Heart left ventricle (tissue), 13 donors: ENCODE measurements around the gene RPL11.

Experiments
- CTCF ChIP-seq, 12 donors: fragments of 200-600 bp; sonication (generic) in 4 of 12; IDR thresholded peaks; one replicate each; pipeline versions ENCODE4 v1.5.0 to v1.8.0; 2018 to 2022; ENCODE audit warnings: antibody characterized with exemption in 12 of 12, mild to moderate bottlenecking in 5 of 12
- POLR2A ChIP-seq, 2 donors: fragments of 450-650 bp; IDR thresholded peaks; one replicate each; pipeline ENCODE4 v1.6.1; 2017; ENCODE audit warnings: antibody characterized with exemption in 2 of 2, mild to moderate bottlenecking in 2 of 2, moderate library complexity in 2 of 2
- donor health status: ischemic (EF 13 %, LVEDD 7.1; RV severe dilation, severe dysfunction).
- donor health status: DM: no; HTN: yes; CAD: no.
- donor health status: DM: no; HTN: no; CAD: no.
- donor health status: ischemic (EF 25% LVEDD 6.9; RV normal size, moderate dysfunction).
- donor health status: ischemic (EF 25% LVEDD 5.7; RV mildly dilated, moderate dysfunction).
- donor health status: ischemic (EF 35%, LVEDD 5.7; RV mildly dilated, moderate dysfunction).
- donor health status: nonischemic (EF 11% LVEDD 7.7; RV severe dilation, severe dysfunction).
- donor health status: DM: yes; HTN: yes; CAD: no.
- donor health status: PGD.
- donor health status: ischemic (EF 29% LVEDD 5.4; RV normal size, mild dysfunction).
- donor health status: nonischemic (EF 23%, LVEDD 6.1; RV moderate dilation, normal function).

GRCh38 chr1:23722652-23723051 lies 31.0 kb downstream of the RPL11 start:
- TF ChIP-seq POLR2A (IDR thresholded peaks at IDR 0.05) (no peak), CTCF (IDR thresholded peaks at IDR 0.05) (no peak)
